Testis (tissue), 3 donors: Measurements from ENCODE around the gene GCSH. TPM values are rescaled to one million over a fixed set of nuclear protein-coding genes. Genes with fewer than 3 reads are reported as not detected.

ENCODE experiments used
- DNase-seq: peaks from one replicate; pipeline ENCODE4 v3.0.0-alpha.2; 2019
- H3K27ac ChIP-seq, 2 donors: fragments of 200-600 bp; sonication (generic); one replicate each; pipeline ENCODE4 v1.5.1; 2019
- H3K27me3 ChIP-seq: fragments of 200-600 bp; sonication (generic); one replicate; pipeline ENCODE4 v1.5.1; 2019
- H3K36me3 ChIP-seq: fragments of 200-600 bp; sonication (generic); one replicate; pipeline ENCODE4 v1.5.1; 2017; ENCODE audit warnings: low read depth; ENCODE audit errors: missing control alignments
- H3K4me1 ChIP-seq: fragments of 200-600 bp; sonication (generic); one replicate; pipeline ENCODE4 v1.5.1; 2019
- H3K4me3 ChIP-seq, 2 donors: fragments of 200-600 bp; sonication (generic); one replicate each; pipeline ENCODE4 v1.5.1; 2017 to 2019
- H3K9me3 ChIP-seq: fragments of 200-600 bp; sonication (generic); one replicate; pipeline ENCODE4 v1.5.1; 2017
- CTCF ChIP-seq, 3 experiments: fragments of 450-650 bp in 2 of 3; fragments of 200-600 bp in 1 of 3; sonication (generic) in 1 of 3; IDR thresholded peaks; one replicate each; pipeline ENCODE4 v1.5.1; 2016 to 2019; ENCODE audit warnings: antibody characterized with exemption in 3 of 3, mild to moderate bottlenecking in 2 of 3, moderate library complexity in 1 of 3
- POLR2A ChIP-seq: fragments of 450-650 bp; IDR thresholded peaks from one replicate; pipeline ENCODE4 v1.6.1; 2017; ENCODE audit warnings: antibody characterized with exemption, mild to moderate bottlenecking, moderate library complexity
- WGBS, 2 donors: methylation state at CpG; one replicate each; pipeline ENCODE4 v1.1.5; 2018; 5-methylcytosine and 5-hydroxymethylcytosine counted together
- intact Hi-C: fragments of 100-400 bp; cut with DNase I; formaldehyde crosslinking; loops from one replicate; pipeline ENCODE4 v1.15.1; 2023; ENCODE audit warnings: low total_unique reads
- polyA plus RNA-seq: library from polyadenylated mRNA; stranded (reverse); fragments of 350-450 nt; fragmentation: Illumina TruSeq; extraction: RNeasy Lipid Tissue Mini Kit (QIAGEN cat#74804); gene quantifications from one replicate; pipeline ENCODE4 v1.2.3, GENCODE V29; 2014; ENCODE audit warnings: low read depth, low replicate concordance; ENCODE audit not compliant: insufficient read depth
- total RNA-seq, 2 donors: library from RNA; depleted of rRNA; stranded (reverse); fragments of >200 nt; gene quantifications; one replicate each; pipeline ENCODE4 v1.2.3, GENCODE V29; 2016

GCSH gene
- total and polyA plus RNA-seq, 3 donors from 2014 or later: 10.3 to 19.4 (median 18.4) TPM

- peak; percentile 50 for DNase-seq
- WGBS, 2 donors: 74 to 77% methylated on average over 7 to 9 of the region's 9 CpGs
- H3K4me3 ChIP-seq: no peak overlapping the region
- H3K4me1 ChIP-seq: peaks cover 16% of the 10 kb centered on the region
- no peaks in the 10 kb centered on the region for H3K36me3 ChIP-seq
- H3K27ac ChIP-seq: peak overlapping the region in 1 of 2 donors; percentile 31
- no peaks in the 10 kb centered on the region for H3K9me3 ChIP-seq
- intact Hi-C loops: no loop called here
- TF ChIP-seq POLR2A (no peak), CTCF (IDR thresholded peaks at IDR 0.05) (no peak)
- H3K27me3 ChIP-seq: no peaks in the 10 kb centered on the region
These were observed 42.8 kb upstream of the GCSH start for GRCh38 chr16:81138831-81139557.

- no peak for TF ChIP-seq CTCF (IDR thresholded peaks at IDR 0.05)
- TF ChIP-seq POLR2A: no peak
- Histone ChIP-seq H3K9me3 (no peaks in the 10 kb centered on the region), H3K27ac (no peak overlapping the region), H3K36me3 (no peaks in the 10 kb centered on the region), H3K4me3 (no peak overlapping the region), H3K4me1 (peaks cover 16% of the 10 kb centered on the region), H3K27me3 (no peaks in the 10 kb centered on the region)
- intact Hi-C loops: no loop called here
- DNase-seq: no peak
- WGBS, 2 donors: 70 to 77% methylated on average over 9 of the region's 9 CpGs
These were observed 41.6 kb upstream of the GCSH start for GRCh38 chr16:81137754-81138153.

- Histone ChIP-seq H3K36me3 (no peaks in the 10 kb centered on the region), H3K27ac (peak overlapping the region; percentile 40 to 59), H3K4me3 (no peak overlapping the region), H3K9me3 (no peaks in the 10 kb centered on the region), H3K27me3 (no peaks in the 10 kb centered on the region), H3K4me1 (peaks cover 16% of the 10 kb centered on the region)
- TF ChIP-seq POLR2A: no peak
- no peak for TF ChIP-seq CTCF (IDR thresholded peaks at IDR 0.05)
- DNase-seq: peak; percentile 62
- intact Hi-C loops: no loop called here
- 54 to 59% methylated on average over 12 of the region's 12 CpGs for WGBS, 2 donors
These were observed 40.5 kb upstream of the GCSH start for GRCh38 chr16:81136390-81137335.

GRCh38 chr16:81130126-81130525 lies 33.9 kb upstream of the GCSH start:
- Histone ChIP-seq H3K4me3 (no peak overlapping the region), H3K27me3 (no peaks in the 10 kb centered on the region), H3K4me1 (no peaks in the 10 kb centered on the region), H3K9me3 (no peaks in the 10 kb centered on the region), H3K27ac (no peak overlapping the region), H3K36me3 (no peaks in the 10 kb centered on the region)
- TF ChIP-seq POLR2A: no peak
- TF ChIP-seq CTCF (IDR thresholded peaks at IDR 0.05): no peak
- WGBS, 2 donors: 88% methylated on average over 3 to 5 of the region's 6 CpGs
- DNase-seq: no peak
- intact Hi-C loops: no loop called here
